ENCODE results near the gene WLS. TPM values are rescaled to one million over a fixed set of nuclear protein-coding genes. Genes with fewer than 3 reads are reported as not detected.

WLS gene
- total and polyA plus RNA-seq, 4 donors = 29.9 to 81.5 (median 51.8) TPM

- peak; percentile 70 for ATAC-seq (ENCODE audit: low FRiP score)
- peak overlapping the region in 1 of 2 donors; percentile 93 for H3K27ac ChIP-seq (ENCODE audit: low read depth in 1 of 2, low read length in 2 of 2)
- intact Hi-C loops (cut with DNase I) = loop anchor here (5.0 to 10.0 kb wide), 6 partner anchors 34 to 153 kb away; no protein-coding TSS in a partner anchor
- no peaks in the 10 kb centered on the region for H3K36me3 ChIP-seq (ENCODE audit: control insufficient read depth in 1 of 2, insufficient read depth in 2 of 2, low read length in 1 of 2)
- H3K9me3 ChIP-seq (ENCODE audit: control insufficient read depth, low read length) = no peaks in the 10 kb centered on the region
- no peaks in the 10 kb centered on the region for H3K27me3 ChIP-seq (ENCODE audit: control insufficient read depth in 1 of 2, insufficient read depth in 2 of 2, low read length in 1 of 2)
- WGBS, 2 donors = 0 to 1% methylated on average over 28 to 31 of the region's 31 CpGs
- DNase-seq = peak; percentile 75 to 85
- H3K4me1 ChIP-seq (ENCODE audit: control insufficient read depth in 1 of 2, insufficient read depth in 2 of 2, low read length in 2 of 2) = no peaks in the 10 kb centered on the region
- H3K4me3 ChIP-seq (ENCODE audit: low read length in 2 of 2) = peak overlapping the region; percentile 36 to 93
Measured at GRCh38 chr1:68231627-68232288, 565 bp downstream of the WLS start.

DNA sequence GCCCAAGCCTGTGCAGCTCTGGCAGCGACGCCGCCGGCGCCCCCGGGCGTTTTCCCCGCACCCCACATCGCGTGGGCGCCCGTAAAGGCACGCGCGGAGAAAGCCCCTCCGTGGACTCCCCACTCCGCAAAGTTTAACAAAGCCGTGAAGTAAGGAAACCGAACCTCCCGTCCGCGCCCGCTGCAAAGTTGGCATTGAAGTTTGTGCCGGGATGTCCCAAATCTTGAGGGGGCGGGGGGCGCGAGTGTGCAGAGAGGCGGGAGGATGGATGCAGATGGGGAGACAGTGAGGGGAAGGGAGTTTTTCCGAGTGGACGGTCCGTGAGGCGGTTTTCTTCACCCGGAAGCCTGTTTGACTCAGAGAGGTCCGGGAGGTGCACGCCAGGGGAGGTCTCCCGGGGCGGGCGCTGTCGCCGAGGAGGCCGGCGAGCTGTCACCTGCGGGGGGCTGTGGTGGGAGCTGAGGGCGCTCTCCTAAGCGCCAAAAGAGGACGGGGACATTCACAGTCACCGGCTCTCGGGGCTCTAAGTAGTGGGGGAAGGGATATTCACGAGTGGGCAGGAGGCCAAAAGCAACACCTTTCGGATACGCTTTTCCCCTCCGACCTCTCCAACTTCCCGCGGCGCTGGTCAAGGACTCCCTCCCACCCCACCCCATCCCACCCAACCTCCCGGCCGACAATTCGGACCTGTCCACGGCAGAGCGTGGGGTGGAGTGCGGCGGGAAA is 1.3 kb downstream of the WLS start:
- H3K4me3 ChIP-seq (ENCODE audit: low read length in 2 of 2) = peak overlapping the region; percentile 36 to 93
- no peaks in the 10 kb centered on the region for H3K27me3 ChIP-seq (ENCODE audit: control insufficient read depth in 1 of 2, insufficient read depth in 2 of 2, low read length in 1 of 2)
- DNase-seq (peak; percentile 53 to 79), ATAC-seq (ENCODE audit: low FRiP score) (peak; percentile 59)
- WGBS, 2 donors = 0 to 1% methylated on average over 60 to 62 of the region's 62 CpGs
- H3K27ac ChIP-seq (ENCODE audit: low read depth in 1 of 2, low read length in 2 of 2) = peak overlapping the region in 1 of 2 donors; percentile 28
- no peaks in the 10 kb centered on the region for H3K9me3 ChIP-seq (ENCODE audit: control insufficient read depth, low read length)
- no peaks in the 10 kb centered on the region for H3K4me1 ChIP-seq (ENCODE audit: control insufficient read depth in 1 of 2, insufficient read depth in 2 of 2, low read length in 2 of 2)
- intact Hi-C loops (cut with DNase I) = loop anchor here (5.0 to 10.0 kb wide), 6 partner anchors 34 to 154 kb away; no protein-coding TSS in a partner anchor
- no peaks in the 10 kb centered on the region for H3K36me3 ChIP-seq (ENCODE audit: control insufficient read depth in 1 of 2, insufficient read depth in 2 of 2, low read length in 1 of 2)

DNA sequence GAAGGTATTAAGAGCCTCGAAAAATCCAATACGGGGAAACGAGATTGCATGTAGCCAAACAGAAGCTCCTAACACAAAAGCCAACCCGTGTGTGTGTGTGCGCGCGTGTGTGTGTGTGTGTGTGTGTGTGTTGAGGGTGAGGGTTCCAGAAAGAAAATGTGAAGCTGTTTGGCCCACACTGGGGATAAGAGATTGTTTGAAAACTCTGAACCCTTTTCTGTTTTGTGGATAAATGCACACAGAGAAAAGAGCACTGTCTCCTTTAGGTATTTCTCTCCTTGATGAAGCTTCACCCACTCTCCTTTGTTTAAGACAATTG is 1.9 kb downstream of the WLS start:
- Histone ChIP-seq H3K27me3 (ENCODE audit: control insufficient read depth in 1 of 2, insufficient read depth in 2 of 2, low read length in 1 of 2) (no peaks in the 10 kb centered on the region), H3K9me3 (ENCODE audit: control insufficient read depth, low read length) (no peaks in the 10 kb centered on the region), H3K27ac (ENCODE audit: low read depth in 1 of 2, low read length in 2 of 2) (no peak overlapping the region), H3K36me3 (ENCODE audit: control insufficient read depth in 1 of 2, insufficient read depth in 2 of 2, low read length in 1 of 2) (no peaks in the 10 kb centered on the region), H3K4me3 (ENCODE audit: low read length in 2 of 2) (peak overlapping the region; percentile 36 to 93), H3K4me1 (ENCODE audit: control insufficient read depth in 1 of 2, insufficient read depth in 2 of 2, low read length in 2 of 2) (no peaks in the 10 kb centered on the region)
- intact Hi-C loops (cut with DNase I) = loop anchor here (5.0 to 10.0 kb wide), 6 partner anchors 33 to 154 kb away; no protein-coding TSS in a partner anchor
- WGBS, 2 donors = 5 to 8% methylated on average over 7 of the region's 7 CpGs
- no peak for DNase-seq
- ATAC-seq (ENCODE audit: low FRiP score) = no peak

- intact Hi-C loops (cut with DNase I) = loop anchor here (5.0 to 10.0 kb wide), 8 partner anchors 33 to 395 kb away; partner anchors contain the start of gene GNG12 (in 1 of the 2)
- ATAC-seq (ENCODE audit: low FRiP score) (no peak), DNase-seq (no peak)
- peak overlapping the region in 1 of 2 donors; percentile 12 for H3K27ac ChIP-seq (ENCODE audit: low read depth in 1 of 2, low read length in 2 of 2)
- no peaks in the 10 kb centered on the region for H3K4me1 ChIP-seq (ENCODE audit: control insufficient read depth in 1 of 2, insufficient read depth in 2 of 2, low read length in 2 of 2)
- H3K4me3 ChIP-seq (ENCODE audit: low read length in 2 of 2) = peak overlapping the region in 1 of 2 donors; percentile 93
- WGBS, 2 donors = 50 to 55% methylated on average over 7 of the region's 7 CpGs
- H3K9me3 ChIP-seq (ENCODE audit: control insufficient read depth, low read length) = no peaks in the 10 kb centered on the region
- no peaks in the 10 kb centered on the region for H3K36me3 ChIP-seq (ENCODE audit: control insufficient read depth in 1 of 2, insufficient read depth in 2 of 2, low read length in 1 of 2)
- H3K27me3 ChIP-seq (ENCODE audit: control insufficient read depth in 1 of 2, insufficient read depth in 2 of 2, low read length in 1 of 2) = no peaks in the 10 kb centered on the region
Measured at GRCh38 chr1:68229650-68230483, 2.5 kb downstream of the WLS start.

DNA sequence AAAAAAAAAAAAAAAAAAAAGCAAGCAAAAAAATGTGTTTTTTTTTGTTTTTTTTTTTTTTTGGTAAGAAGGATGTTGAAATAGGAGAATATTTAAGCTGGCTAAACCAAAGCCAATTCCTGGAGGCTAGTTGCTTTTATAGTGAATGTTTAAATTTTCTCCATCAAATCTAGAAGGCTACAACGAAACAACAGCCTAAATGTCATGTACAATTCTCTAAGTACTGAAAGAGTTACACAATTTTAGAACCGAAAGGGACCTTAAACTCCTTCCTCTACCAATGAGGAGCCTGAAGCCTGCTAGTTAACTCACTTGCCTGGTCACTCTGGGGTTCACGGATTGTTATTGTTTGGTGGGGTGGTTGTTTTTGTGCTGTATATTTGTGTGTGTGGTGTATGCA is 3.5 kb downstream of the WLS start:
- DNase-seq (no peak), ATAC-seq (ENCODE audit: low FRiP score) (no peak)
- 3 to 8% methylated on average over 3 of the region's 3 CpGs for WGBS, 2 donors
- Histone ChIP-seq H3K36me3 (ENCODE audit: control insufficient read depth in 1 of 2, insufficient read depth in 2 of 2, low read length in 1 of 2) (no peaks in the 10 kb centered on the region), H3K4me1 (ENCODE audit: control insufficient read depth in 1 of 2, insufficient read depth in 2 of 2, low read length in 2 of 2) (no peaks in the 10 kb centered on the region), H3K27ac (ENCODE audit: low read depth in 1 of 2, low read length in 2 of 2) (peak overlapping the region in 1 of 2 donors; percentile 57), H3K4me3 (ENCODE audit: low read length in 2 of 2) (peak overlapping the region in 1 of 2 donors; percentile 16), H3K9me3 (ENCODE audit: control insufficient read depth, low read length) (no peaks in the 10 kb centered on the region), H3K27me3 (ENCODE audit: control insufficient read depth in 1 of 2, insufficient read depth in 2 of 2, low read length in 1 of 2) (no peaks in the 10 kb centered on the region)
- intact Hi-C loops (cut with DNase I) = loop anchor here in 1 of 2 donors (5.0 to 10.0 kb wide), 2 partner anchors 52 to 394 kb away; partner anchors contain the start of gene GNG12

DNA sequence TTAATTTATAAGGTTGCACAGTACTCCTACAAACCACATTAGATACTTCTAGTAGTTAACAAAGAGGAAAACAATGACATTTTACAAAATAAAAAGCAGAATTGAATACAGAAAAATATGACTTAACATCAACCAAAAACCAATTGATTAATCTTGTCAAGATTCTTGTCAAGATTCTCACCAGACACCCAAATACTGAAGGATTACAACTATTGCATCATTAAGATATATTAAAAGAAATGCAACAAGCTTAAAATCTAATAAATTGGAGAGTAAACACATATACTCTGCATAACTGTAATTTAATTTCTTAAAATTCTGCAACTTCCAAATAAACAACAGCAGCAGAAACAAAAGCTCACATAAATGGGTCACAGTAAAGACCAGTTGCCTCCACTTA is 4.7 kb downstream of the WLS start:
- DNase-seq = no peak
- Histone ChIP-seq H3K36me3 (ENCODE audit: control insufficient read depth in 1 of 2, insufficient read depth in 2 of 2, low read length in 1 of 2) (no peaks in the 10 kb centered on the region), H3K4me3 (ENCODE audit: low read length in 2 of 2) (no peak overlapping the region), H3K27ac (ENCODE audit: low read depth in 1 of 2, low read length in 2 of 2) (no peak overlapping the region), H3K9me3 (ENCODE audit: control insufficient read depth, low read length) (no peaks in the 10 kb centered on the region), H3K27me3 (ENCODE audit: control insufficient read depth in 1 of 2, insufficient read depth in 2 of 2, low read length in 1 of 2) (no peaks in the 10 kb centered on the region), H3K4me1 (ENCODE audit: control insufficient read depth in 1 of 2, insufficient read depth in 2 of 2, low read length in 2 of 2) (no peaks in the 10 kb centered on the region)
- intact Hi-C loops (cut with DNase I) = loop anchor here in 1 of 2 donors (5.0 to 10.0 kb wide), 2 partner anchors 50 to 393 kb away; partner anchors contain the start of gene GNG12
- no peak for ATAC-seq (ENCODE audit: low FRiP score)

DNA sequence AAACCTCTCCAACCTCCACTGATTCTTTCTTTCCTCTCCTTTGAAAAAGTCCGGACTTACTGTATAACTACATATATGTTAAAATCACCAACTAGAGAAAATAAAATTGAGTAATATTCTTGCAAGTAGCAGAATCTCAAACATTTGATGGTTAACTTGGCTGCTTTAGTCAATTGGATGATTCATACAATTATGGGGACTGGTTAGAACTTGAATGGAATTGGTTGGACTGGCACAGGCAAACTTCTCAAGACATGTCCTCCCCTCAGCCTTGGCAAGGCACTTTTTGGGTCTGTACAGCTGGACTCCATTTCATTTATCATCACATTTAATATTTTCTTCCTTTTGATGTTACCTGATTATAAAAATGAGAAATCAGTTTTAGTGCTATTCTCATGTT is 6.5 kb downstream of the WLS start:
- H3K27ac ChIP-seq (ENCODE audit: low read depth in 1 of 2, low read length in 2 of 2) = no peak overlapping the region
- intact Hi-C loops (cut with DNase I) = loop anchor here in 1 of 2 donors (5.0 to 10.0 kb wide), 2 partner anchors 48 to 391 kb away; partner anchors contain the start of gene GNG12
- ATAC-seq (ENCODE audit: low FRiP score) = no peak
- no peaks in the 10 kb centered on the region for H3K27me3 ChIP-seq (ENCODE audit: control insufficient read depth in 1 of 2, insufficient read depth in 2 of 2, low read length in 1 of 2)
- 97% methylated on average over 1 of the region's 1 CpG for WGBS, 2 donors
- DNase-seq = no peak
- no peaks in the 10 kb centered on the region for H3K9me3 ChIP-seq (ENCODE audit: control insufficient read depth, low read length)
- H3K36me3 ChIP-seq (ENCODE audit: control insufficient read depth in 1 of 2, insufficient read depth in 2 of 2, low read length in 1 of 2) = no peaks in the 10 kb centered on the region
- no peak overlapping the region for H3K4me3 ChIP-seq (ENCODE audit: low read length in 2 of 2)
- H3K4me1 ChIP-seq (ENCODE audit: control insufficient read depth in 1 of 2, insufficient read depth in 2 of 2, low read length in 2 of 2) = peaks cover 0 to 6% of the 10 kb centered on the region in 2 donors

DNA sequence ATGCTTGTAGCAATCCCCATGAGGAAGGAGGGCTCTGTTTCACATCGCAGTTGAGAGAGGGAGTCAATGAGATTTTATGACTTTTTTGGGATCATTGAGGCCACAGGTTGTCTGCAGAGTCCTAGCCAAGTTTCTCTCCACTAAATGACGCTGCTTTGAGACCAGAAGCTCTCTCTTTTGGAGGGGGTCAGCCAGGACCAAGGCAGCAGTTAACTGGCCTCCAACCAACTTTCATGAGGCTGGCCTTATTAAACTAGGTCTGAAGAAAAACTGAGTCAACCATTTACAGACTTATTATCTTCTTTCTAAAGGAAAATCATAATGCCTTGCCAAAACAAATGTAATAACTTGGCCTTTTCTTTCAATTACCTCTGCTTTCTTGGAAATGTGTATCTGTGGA is 8.6 kb downstream of the WLS start:
- intact Hi-C loops (cut with DNase I) = loop anchor here in 1 of 2 donors (10.0 kb wide), 1 partner anchor 389 kb away; the partner anchor contains the start of gene GNG12
- WGBS, 2 donors = 5 to 10% methylated on average over 2 of the region's 2 CpGs
- Histone ChIP-seq H3K36me3 (ENCODE audit: control insufficient read depth in 1 of 2, insufficient read depth in 2 of 2, low read length in 1 of 2) (no peaks in the 10 kb centered on the region), H3K27ac (ENCODE audit: low read depth in 1 of 2, low read length in 2 of 2) (no peak overlapping the region), H3K4me3 (ENCODE audit: low read length in 2 of 2) (no peak overlapping the region), H3K27me3 (ENCODE audit: control insufficient read depth in 1 of 2, insufficient read depth in 2 of 2, low read length in 1 of 2) (no peaks in the 10 kb centered on the region), H3K4me1 (ENCODE audit: control insufficient read depth in 1 of 2, insufficient read depth in 2 of 2, low read length in 2 of 2) (peaks cover 0 to 6% of the 10 kb centered on the region in 2 donors), H3K9me3 (ENCODE audit: control insufficient read depth, low read length) (no peaks in the 10 kb centered on the region)
- no peak for DNase-seq
- peak; percentile 31 for ATAC-seq (ENCODE audit: low FRiP score)

Measured in aorta (tissue), 5 donors.